ENCODE measurements around the gene MTRFR.

DNA sequence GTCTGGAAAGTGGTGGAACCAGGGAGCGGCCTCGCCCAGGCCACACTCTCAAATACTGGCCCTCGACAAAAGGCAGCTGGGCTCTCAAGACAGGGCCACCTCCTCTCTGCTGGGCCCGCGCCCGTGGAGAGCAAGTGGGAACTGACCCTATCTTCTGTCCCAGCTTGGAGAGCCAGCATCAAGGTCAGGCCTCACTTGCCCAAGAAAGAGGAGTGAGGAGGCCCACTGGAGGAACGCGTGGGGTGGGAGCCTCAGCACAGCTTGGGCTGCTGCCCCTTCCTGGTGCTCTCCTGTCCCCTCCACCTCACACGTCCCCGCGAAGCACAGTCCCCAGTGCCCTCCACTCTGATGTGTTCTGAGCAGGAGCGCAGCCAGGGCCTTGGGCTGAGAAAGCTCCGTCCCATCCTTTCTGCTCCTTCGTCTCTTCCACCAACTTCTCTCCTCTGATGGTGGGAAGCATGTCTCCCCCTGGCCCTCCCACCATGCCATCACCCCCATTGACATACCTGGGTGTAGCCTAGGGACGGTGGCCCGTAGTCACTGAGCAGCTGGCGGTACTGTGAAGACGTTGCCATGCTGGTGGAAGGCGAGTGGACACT is 33.5 kb downstream of the MTRFR start:
- TF ChIP-seq, protein P1, sequence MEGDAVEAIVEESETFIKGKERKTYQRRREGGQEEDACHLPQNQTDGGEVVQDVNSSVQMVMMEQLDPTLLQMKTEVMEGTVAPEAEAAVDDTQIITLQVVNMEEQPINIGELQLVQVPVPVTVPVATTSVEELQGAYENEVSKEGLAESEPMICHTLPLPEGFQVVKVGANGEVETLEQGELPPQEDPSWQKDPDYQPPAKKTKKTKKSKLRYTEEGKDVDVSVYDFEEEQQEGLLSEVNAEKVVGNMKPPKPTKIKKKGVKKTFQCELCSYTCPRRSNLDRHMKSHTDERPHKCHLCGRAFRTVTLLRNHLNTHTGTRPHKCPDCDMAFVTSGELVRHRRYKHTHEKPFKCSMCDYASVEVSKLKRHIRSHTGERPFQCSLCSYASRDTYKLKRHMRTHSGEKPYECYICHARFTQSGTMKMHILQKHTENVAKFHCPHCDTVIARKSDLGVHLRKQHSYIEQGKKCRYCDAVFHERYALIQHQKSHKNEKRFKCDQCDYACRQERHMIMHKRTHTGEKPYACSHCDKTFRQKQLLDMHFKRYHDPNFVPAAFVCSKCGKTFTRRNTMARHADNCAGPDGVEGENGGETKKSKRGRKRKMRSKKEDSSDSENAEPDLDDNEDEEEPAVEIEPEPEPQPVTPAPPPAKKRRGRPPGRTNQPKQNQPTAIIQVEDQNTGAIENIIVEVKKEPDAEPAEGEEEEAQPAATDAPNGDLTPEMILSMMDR (IDR thresholded peaks at IDR 0.05): no peak
- TF ChIP-seq POLR2AphosphoS5 (IDR thresholded peaks at IDR 0.05): no peak

Data from gastroesophageal sphincter (tissue), 3 donors.